Panc1 (cell line): Measurements from ENCODE around the gene AMFR.

Source experiments
- CTCF ChIP-seq: fragments of 450-650 bp; IDR thresholded peaks from 2 replicates; pipeline ENCODE4 v1.5.1; 2017; ENCODE audit warnings: mild to moderate bottlenecking
- POLR2AphosphoS5 ChIP-seq: IDR thresholded peaks from 2 replicates; pipeline ENCODE4 v1.6.1; 2012; ENCODE audit warnings: mild to moderate bottlenecking, low read depth, low read length, moderate library complexity
- TCF7L2 ChIP-seq: IDR thresholded peaks from 2 replicates; pipeline ENCODE4 v1.6.1; 2011; ENCODE audit warnings: mild to moderate bottlenecking, low read depth, low read length, inconsistent platforms
- TF ChIP-seq, protein P1 (sequence below), 2 experiments: IDR thresholded peaks; 2 replicates each; pipeline ENCODE4 v1.6.1; 2011 to 2012; ENCODE audit warnings: low read depth in 2 of 2, control low read depth in 1 of 2, low read length in 1 of 2, mild to moderate bottlenecking in 1 of 2, moderate library complexity in 1 of 2; ENCODE audit not compliant: insufficient read depth in 1 of 2

DNA sequence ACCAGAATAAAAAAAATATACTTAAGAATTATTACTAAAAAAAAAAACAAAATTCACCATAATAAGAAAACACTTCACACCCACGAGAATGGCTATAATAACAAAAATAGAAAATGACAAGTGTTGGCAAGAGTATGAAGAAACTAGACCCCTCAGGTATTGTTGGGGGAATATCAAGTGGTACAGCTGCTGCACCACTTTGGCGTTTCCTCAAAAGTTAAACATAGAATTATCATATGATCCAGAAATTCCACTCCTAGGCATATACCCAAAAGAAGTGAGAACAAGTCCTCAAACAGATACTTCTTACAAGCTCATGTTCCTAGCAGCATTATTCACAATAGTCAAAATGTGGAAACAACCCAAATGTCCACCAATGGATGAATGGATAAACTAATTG, 26.3 kb downstream of the AMFR start:
- TF ChIP-seq CTCF, result no peak
- TF ChIP-seq, protein P1, sequence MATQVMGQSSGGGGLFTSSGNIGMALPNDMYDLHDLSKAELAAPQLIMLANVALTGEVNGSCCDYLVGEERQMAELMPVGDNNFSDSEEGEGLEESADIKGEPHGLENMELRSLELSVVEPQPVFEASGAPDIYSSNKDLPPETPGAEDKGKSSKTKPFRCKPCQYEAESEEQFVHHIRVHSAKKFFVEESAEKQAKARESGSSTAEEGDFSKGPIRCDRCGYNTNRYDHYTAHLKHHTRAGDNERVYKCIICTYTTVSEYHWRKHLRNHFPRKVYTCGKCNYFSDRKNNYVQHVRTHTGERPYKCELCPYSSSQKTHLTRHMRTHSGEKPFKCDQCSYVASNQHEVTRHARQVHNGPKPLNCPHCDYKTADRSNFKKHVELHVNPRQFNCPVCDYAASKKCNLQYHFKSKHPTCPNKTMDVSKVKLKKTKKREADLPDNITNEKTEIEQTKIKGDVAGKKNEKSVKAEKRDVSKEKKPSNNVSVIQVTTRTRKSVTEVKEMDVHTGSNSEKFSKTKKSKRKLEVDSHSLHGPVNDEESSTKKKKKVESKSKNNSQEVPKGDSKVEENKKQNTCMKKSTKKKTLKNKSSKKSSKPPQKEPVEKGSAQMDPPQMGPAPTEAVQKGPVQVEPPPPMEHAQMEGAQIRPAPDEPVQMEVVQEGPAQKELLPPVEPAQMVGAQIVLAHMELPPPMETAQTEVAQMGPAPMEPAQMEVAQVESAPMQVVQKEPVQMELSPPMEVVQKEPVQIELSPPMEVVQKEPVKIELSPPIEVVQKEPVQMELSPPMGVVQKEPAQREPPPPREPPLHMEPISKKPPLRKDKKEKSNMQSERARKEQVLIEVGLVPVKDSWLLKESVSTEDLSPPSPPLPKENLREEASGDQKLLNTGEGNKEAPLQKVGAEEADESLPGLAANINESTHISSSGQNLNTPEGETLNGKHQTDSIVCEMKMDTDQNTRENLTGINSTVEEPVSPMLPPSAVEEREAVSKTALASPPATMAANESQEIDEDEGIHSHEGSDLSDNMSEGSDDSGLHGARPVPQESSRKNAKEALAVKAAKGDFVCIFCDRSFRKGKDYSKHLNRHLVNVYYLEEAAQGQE (IDR thresholded peaks at IDR 0.05; ENCODE audit: insufficient read depth in 1 of 2, low read depth in 2 of 2, low read length in 1 of 2), result no peak
- no peak for TF ChIP-seq POLR2AphosphoS5
- TF ChIP-seq TCF7L2, result no peak
